GM23338 (cell line): Measurements from ENCODE around the gene GUCY1A2. TPM values are rescaled to one million over a fixed set of nuclear protein-coding genes. Genes with fewer than 3 reads are reported as not detected.

Experiments used
- ATAC-seq: fragments of 200-7000 bp; cut with Tn5 transposase; 3 replicates; pipeline ENCODE4 v1.9.1; 2020
- DNase-seq: peaks from one replicate; pipeline ENCODE4 v3.0.0-alpha.2; 2015; ENCODE audit warnings: low spot score
- H2AFZ ChIP-seq: fragments of 200-600 bp; sonication (generic); 2 replicates; pipeline ENCODE4 v1.8.0; 2016; ENCODE audit warnings: antibody characterized with exemption, mild to moderate bottlenecking, moderate library complexity
- H3F3A ChIP-seq: fragments of 200-600 bp; sonication (generic); replicated peaks from 2 replicates; pipeline ENCODE4 v1.8.0; 2017; ENCODE audit warnings: antibody characterized with exemption, mixed run types, low read depth
- H3K27ac ChIP-seq: fragments of 200-600 bp; sonication (generic); 2 replicates; pipeline ENCODE4 v1.6.1; 2016; ENCODE audit warnings: low read depth
- H3K27me3 ChIP-seq: fragments of 200-600 bp; sonication (generic); 2 replicates; pipeline ENCODE4 v1.8.0; 2016; ENCODE audit warnings: mild to moderate bottlenecking, mixed run types, moderate library complexity; ENCODE audit not compliant: insufficient read depth
- H3K36me3 ChIP-seq: fragments of 200-600 bp; sonication (generic); 2 replicates; pipeline ENCODE4 v1.8.0; 2016; ENCODE audit warnings: mild to moderate bottlenecking; ENCODE audit not compliant: insufficient read depth
- H3K4me1 ChIP-seq: fragments of 200-600 bp; sonication (generic); 2 replicates; pipeline ENCODE4 v1.8.0; 2016; ENCODE audit warnings: mild to moderate bottlenecking, moderate library complexity; ENCODE audit not compliant: insufficient read depth
- H3K4me2 ChIP-seq: fragments of 200-600 bp; sonication (generic); 2 replicates; pipeline ENCODE4 v1.7.1; 2017; ENCODE audit warnings: mixed run types
- H3K4me3 ChIP-seq: fragments of 200-600 bp; sonication (generic); 2 replicates; pipeline ENCODE4 v1.6.1; 2016; ENCODE audit warnings: mixed run types
- H3K79me2 ChIP-seq: fragments of 200-600 bp; sonication (generic); replicated peaks from 2 replicates; pipeline ENCODE4 v1.8.0; 2017; ENCODE audit warnings: mild to moderate bottlenecking; ENCODE audit not compliant: insufficient read depth
- H3K9me2 ChIP-seq: fragments of 200-600 bp; sonication (generic); 2 replicates; pipeline ENCODE4 v1.8.0; 2017; ENCODE audit not compliant: insufficient read depth
- H4K20me1 ChIP-seq: fragments of 200-600 bp; sonication (generic); replicated peaks from 2 replicates; pipeline ENCODE4 v1.8.0; 2017; ENCODE audit warnings: mild to moderate bottlenecking; ENCODE audit not compliant: insufficient read depth
- H3K27ac Mint-ChIP-seq: 2 replicates; pipeline ENCODE4 v1.8.0; 2020; ENCODE audit warnings: inconsistent platforms, mild to moderate bottlenecking, moderate library complexity, mixed read lengths
- H3K27me3 Mint-ChIP-seq: 3 replicates; pipeline ENCODE4 v1.8.0; 2022; ENCODE audit warnings: low read depth, mild to moderate bottlenecking, moderate library complexity, mixed read lengths, inconsistent platforms; ENCODE audit not compliant: insufficient read depth, poor library complexity
- H3K36me3 Mint-ChIP-seq: 3 replicates; pipeline ENCODE4 v1.8.0; 2021; ENCODE audit warnings: low read depth, mild to moderate bottlenecking, inconsistent platforms, moderate library complexity, mixed read lengths
- H3K4me1 Mint-ChIP-seq: 3 replicates; pipeline ENCODE4 v1.8.0; 2020; ENCODE audit warnings: mild to moderate bottlenecking, inconsistent platforms, mixed read lengths
- H3K4me3 Mint-ChIP-seq: 3 replicates; pipeline ENCODE4 v1.8.0; 2021; ENCODE audit warnings: moderate library complexity, mild to moderate bottlenecking, inconsistent platforms, mixed read lengths
- H3K9me3 Mint-ChIP-seq: 3 replicates; pipeline ENCODE4 v1.8.0; 2020; ENCODE audit warnings: moderate library complexity, mild to moderate bottlenecking, inconsistent platforms, mixed read lengths
- CTCF ChIP-seq, 2 experiments: fragments of 200-600 bp in 1 of 2; sonication (generic) in 1 of 2; conservative IDR thresholded peaks; 2 replicates each; pipeline versions ENCODE4 v1.5.1 to v1.6.1; 2016 to 2017; ENCODE audit warnings: antibody characterized with exemption in 2 of 2, low read depth in 2 of 2, mild to moderate bottlenecking in 2 of 2, moderate library complexity in 1 of 2
- EZH2 ChIP-seq: fragments of 200-600 bp; sonication (generic); IDR thresholded peaks from one replicate; pipeline ENCODE4 v1.8.0; 2017; ENCODE audit warnings: antibody characterized with exemption, mild to moderate bottlenecking, low read depth; ENCODE audit not compliant: unreplicated experiment
- JUNB ChIP-seq: IDR thresholded peaks from one replicate; pipeline ENCODE4 v1.6.1; 2016; ENCODE audit warnings: antibody characterized with exemption; ENCODE audit not compliant: unreplicated experiment
- NANOG ChIP-seq: IDR thresholded peaks from 2 replicates; pipeline ENCODE4 v1.6.1; 2016; ENCODE audit warnings: antibody characterized with exemption, borderline replicate concordance
- POLR2AphosphoS5 ChIP-seq: IDR thresholded peaks from 2 replicates; pipeline ENCODE4 v1.6.1; 2016; ENCODE audit warnings: antibody characterized with exemption, low read depth
- REST ChIP-seq: IDR thresholded peaks from one replicate; pipeline ENCODE4 v1.6.1; 2018; ENCODE audit warnings: antibody characterized with exemption; ENCODE audit not compliant: unreplicated experiment
- STAT1 ChIP-seq: IDR thresholded peaks from one replicate; pipeline ENCODE4 v1.6.1; 2016; ENCODE audit warnings: antibody characterized with exemption; ENCODE audit not compliant: unreplicated experiment
- ZNF114 ChIP-seq: fragments of 250-450 bp; sonication (Bioruptor Pico); IDR thresholded peaks from 2 replicates; pipeline ENCODE4 v1.5.0; 2020; ENCODE audit warnings: mild to moderate bottlenecking, moderate library complexity
- ZNF462 ChIP-seq: fragments of 250-450 bp; sonication (Bioruptor Pico); IDR thresholded peaks from 2 replicates; pipeline ENCODE4 v1.5.0; 2020; ENCODE audit warnings: mild to moderate bottlenecking, moderate library complexity
- polyA plus RNA-seq: library from polyadenylated mRNA; unstranded; fragments of >200 nt; fragmentation: Nextera tagmentation; extraction: Ambion mirVana; gene quantifications from 2 replicates; pipeline ENCODE4 v1.2.1, GENCODE V29; 2016
- total RNA-seq: library from RNA; depleted of rRNA; stranded (reverse); fragments of >200 nt; shearing (Covaris generic); gene quantifications from 2 replicates; pipeline ENCODE4 v1.2.3, GENCODE V29; 2014
- TF ChIP-seq, protein P1 (sequence below): IDR thresholded peaks from 2 replicates; pipeline ENCODE4 v1.6.1; 2016; ENCODE audit warnings: antibody characterized with exemption

GUCY1A2 gene
- total and polyA plus RNA-seq, 2 experiments from 2014 or later, result 0.36 to 1.4 TPM

DNA sequence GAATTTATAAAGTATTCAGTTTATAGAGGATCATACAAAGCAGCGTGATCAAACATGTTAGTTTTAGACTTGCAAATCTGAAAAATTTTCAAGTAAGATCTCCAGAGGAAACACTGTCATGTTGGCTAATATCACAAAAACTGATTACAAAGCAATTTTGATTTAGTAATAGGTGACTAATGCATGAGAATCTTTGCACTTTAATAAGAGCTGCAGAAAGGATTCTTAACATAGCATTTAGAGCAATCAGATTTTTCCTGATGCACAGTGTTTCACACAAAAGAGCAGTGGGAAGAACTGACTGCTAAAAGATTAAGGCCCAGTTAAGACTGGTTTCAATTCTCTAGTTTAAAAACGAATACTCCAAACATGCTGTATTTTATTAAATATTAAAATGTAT, 321.2 kb downstream of the GUCY1A2 start:
- no peak overlapping the region for H3K27ac ChIP-seq
- no peaks in the 10 kb centered on the region for H3K79me2 ChIP-seq
- H3K36me3 Mint-ChIP-seq, result no peaks in the 10 kb centered on the region
- no peak overlapping the region for H3K4me3 Mint-ChIP-seq
- H3K9me3 Mint-ChIP-seq, result no peaks in the 10 kb centered on the region
- TF ChIP-seq ZNF462, result no peak
- no peak for TF ChIP-seq JUNB
- H2AFZ ChIP-seq, result no peak overlapping the region
- no peaks in the 10 kb centered on the region for H4K20me1 ChIP-seq
- no peaks in the 10 kb centered on the region for H3K36me3 ChIP-seq
- no peak overlapping the region for H3K27ac Mint-ChIP-seq
- H3K27me3 Mint-ChIP-seq, result no peaks in the 10 kb centered on the region
- no peaks in the 10 kb centered on the region for H3K9me2 ChIP-seq
- H3K4me2 ChIP-seq, result no peak overlapping the region
- ATAC-seq, result no peak
- no peaks in the 10 kb centered on the region for H3F3A ChIP-seq
- no peak for DNase-seq
- H3K4me3 ChIP-seq, result no peak overlapping the region
- H3K4me1 ChIP-seq, result no peaks in the 10 kb centered on the region
- no peaks in the 10 kb centered on the region for H3K27me3 ChIP-seq
- no peaks in the 10 kb centered on the region for H3K4me1 Mint-ChIP-seq

GRCh38 chr11:106695506-106695905, 322.8 kb downstream of the GUCY1A2 start:
- Histone ChIP-seq H4K20me1 (no peaks in the 10 kb centered on the region), H3K27me3 (no peaks in the 10 kb centered on the region), H3K4me1 (no peaks in the 10 kb centered on the region), H3K79me2 (no peaks in the 10 kb centered on the region), H3K4me3 (no peak overlapping the region), H2AFZ (no peak overlapping the region), H3K36me3 (no peaks in the 10 kb centered on the region), H3F3A (no peaks in the 10 kb centered on the region), H3K4me2 (no peak overlapping the region), H3K27ac (no peak overlapping the region), H3K9me2 (no peaks in the 10 kb centered on the region)
- H3K9me3 Mint-ChIP-seq, result no peaks in the 10 kb centered on the region
- peak overlapping the region; percentile 49 for H3K27ac Mint-ChIP-seq
- no peaks in the 10 kb centered on the region for H3K36me3 Mint-ChIP-seq
- ATAC-seq (no peak), DNase-seq (no peak)
- no peaks in the 10 kb centered on the region for H3K4me1 Mint-ChIP-seq
- H3K27me3 Mint-ChIP-seq, result no peaks in the 10 kb centered on the region
- H3K4me3 Mint-ChIP-seq, result no peak overlapping the region
- no peak for TF ChIP-seq JUNB
- TF ChIP-seq POLR2AphosphoS5, result no peak
- no peak for TF ChIP-seq CTCF (conservative IDR thresholded peaks at IDR 0.05; ENCODE audit: low read depth in 2 of 2)
- TF ChIP-seq ZNF114, result no peak
- TF ChIP-seq REST, result no peak
- no peak for TF ChIP-seq NANOG
- TF ChIP-seq, protein P1, sequence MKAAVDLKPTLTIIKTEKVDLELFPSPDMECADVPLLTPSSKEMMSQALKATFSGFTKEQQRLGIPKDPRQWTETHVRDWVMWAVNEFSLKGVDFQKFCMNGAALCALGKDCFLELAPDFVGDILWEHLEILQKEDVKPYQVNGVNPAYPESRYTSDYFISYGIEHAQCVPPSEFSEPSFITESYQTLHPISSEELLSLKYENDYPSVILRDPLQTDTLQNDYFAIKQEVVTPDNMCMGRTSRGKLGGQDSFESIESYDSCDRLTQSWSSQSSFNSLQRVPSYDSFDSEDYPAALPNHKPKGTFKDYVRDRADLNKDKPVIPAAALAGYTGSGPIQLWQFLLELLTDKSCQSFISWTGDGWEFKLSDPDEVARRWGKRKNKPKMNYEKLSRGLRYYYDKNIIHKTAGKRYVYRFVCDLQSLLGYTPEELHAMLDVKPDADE, result no peak
- TF ChIP-seq STAT1, result no peak
- no peak for TF ChIP-seq EZH2
